Activated T-cell treated with anti-CD3 and anti-CD28 coated beads, Interleukin-2, amount 50 U/mL, for 1 hour (primary cell): ENCODE data around the gene YIPF2.
"Not testable (repeated sequence)": the region's sequence is repeated elsewhere in the genome, so short reads cannot be mapped to it uniquely, and the experiment has no call there.

Source experiments
- DNase-seq: peaks from one replicate; pipeline ENCODE4 v3.0.0-alpha.2; 2020

YIPF2 gene

GRCh38 chr19:10928563-10929401, at the start of gene YIPF2, which contains the start of gene TIMM29:
YIPF2 (minus strand) TSS chr19:10928639; CDS start chr19:10928410, 229 bp downstream.
TIMM29 (plus strand) TSS chr19:10928811; CDS start chr19:10928823, 12 bp downstream.
- peak; percentile 91 for DNase-seq

GRCh38 chr19:10977742-10978092, 49.3 kb upstream of the YIPF2 start:
- DNase-seq, result no peak

GRCh38 chr19:10976131-10976892, 47.9 kb upstream of the YIPF2 start:
- DNase-seq, result no peak

- no peak for DNase-seq
These were observed 47.1 kb upstream of the YIPF2 start for GRCh38 chr19:10975374-10976130.

GRCh38 chr19:10971107-10971726, 42.8 kb upstream of the YIPF2 start:
- no peak for DNase-seq

GRCh38 chr19:10968527-10969135, 40.2 kb upstream of the YIPF2 start:
- no peak for DNase-seq

- DNase-seq, result no peak
These were observed 38.4 kb upstream of the YIPF2 start for GRCh38 chr19:10966809-10967208.

GRCh38 chr19:10965398-10965797, 37.0 kb upstream of the YIPF2 start:
- no peak for DNase-seq

- DNase-seq, result no peak
These were observed 36.5 kb upstream of the YIPF2 start for GRCh38 chr19:10964903-10965302.

- no peak for DNase-seq
These were observed 35.4 kb upstream of the YIPF2 start for GRCh38 chr19:10963865-10964264.

- no peak for DNase-seq
These were observed 34.4 kb upstream of the YIPF2 start for GRCh38 chr19:10962863-10963262.

- no peak for DNase-seq
These were observed 32.8 kb upstream of the YIPF2 start for GRCh38 chr19:10961073-10961860.

GRCh38 chr19:10960314-10961072, 32.1 kb upstream of the YIPF2 start, which contains the start of gene SMARCA4:
SMARCA4 (plus strand) TSS chr19:10961030; CDS start chr19:10984152, 23,122 bp downstream.
- peak; percentile 99 for DNase-seq

- DNase-seq, result not testable (repeated sequence)
These were observed 31.0 kb upstream of the YIPF2 start for GRCh38 chr19:10959277-10959968.

GRCh38 chr19:10952809-10953208, 24.4 kb upstream of the YIPF2 start:
- no peak for DNase-seq

GRCh38 chr19:10946958-10947657, 18.7 kb upstream of the YIPF2 start:
- no peak for DNase-seq

GRCh38 chr19:10945264-10945663, 16.8 kb upstream of the YIPF2 start:
- DNase-seq, result no peak

GRCh38 chr19:10943412-10943811, 15.0 kb upstream of the YIPF2 start:
- DNase-seq, result not testable (repeated sequence)

GRCh38 chr19:10941649-10942048, 13.2 kb upstream of the YIPF2 start:
- not testable (repeated sequence) for DNase-seq
